ENCODE results near the gene CARS2.
"Not testable (repeated sequence)": the region's sequence is repeated elsewhere in the genome, so short reads cannot be mapped to it uniquely, and the experiment has no call there.

The CARS2 gene

GRCh38 chr13:110610955-110611595 is 94.8 kb downstream of the CARS2 start:
- no peak for DNase-seq

- DNase-seq, result no peak
These were observed 98.2 kb downstream of the CARS2 start for GRCh38 chr13:110607675-110608224.

GRCh38 chr13:110606281-110606680 is 99.6 kb downstream of the CARS2 start:
- not testable (repeated sequence) for DNase-seq

GRCh38 chr13:110605132-110605531 is 100.8 kb downstream of the CARS2 start:
- no peak for DNase-seq

GRCh38 chr13:110600980-110601379 is 104.9 kb downstream of the CARS2 start:
- DNase-seq, result no peak

GRCh38 chr13:110600261-110600819 is 105.6 kb downstream of the CARS2 start:
- DNase-seq, result no peak

- DNase-seq, result no peak
These were observed 108.8 kb downstream of the CARS2 start for GRCh38 chr13:110597041-110597689.

- no peak for DNase-seq
These were observed 112.3 kb downstream of the CARS2 start for GRCh38 chr13:110593430-110594130.

GRCh38 chr13:110592665-110593064 is 113.3 kb downstream of the CARS2 start:
- no peak for DNase-seq

Measured in activated gamma-delta T cell treated with Interleukin-2 at 50 U/mL for 16 hours (primary cell).